NCI-H1048 (cell line): Measurements from ENCODE around the gene DHRS4.
"Not testable (repeated sequence)": the region's sequence is repeated elsewhere in the genome, so short reads cannot be mapped to it uniquely, and the experiment has no call there.

Source experiments
- DNase-seq: peaks from one replicate; lab custom pipeline; 2025; lab: John Stamatoyannopoulos, UW

DHRS4 gene

DNA sequence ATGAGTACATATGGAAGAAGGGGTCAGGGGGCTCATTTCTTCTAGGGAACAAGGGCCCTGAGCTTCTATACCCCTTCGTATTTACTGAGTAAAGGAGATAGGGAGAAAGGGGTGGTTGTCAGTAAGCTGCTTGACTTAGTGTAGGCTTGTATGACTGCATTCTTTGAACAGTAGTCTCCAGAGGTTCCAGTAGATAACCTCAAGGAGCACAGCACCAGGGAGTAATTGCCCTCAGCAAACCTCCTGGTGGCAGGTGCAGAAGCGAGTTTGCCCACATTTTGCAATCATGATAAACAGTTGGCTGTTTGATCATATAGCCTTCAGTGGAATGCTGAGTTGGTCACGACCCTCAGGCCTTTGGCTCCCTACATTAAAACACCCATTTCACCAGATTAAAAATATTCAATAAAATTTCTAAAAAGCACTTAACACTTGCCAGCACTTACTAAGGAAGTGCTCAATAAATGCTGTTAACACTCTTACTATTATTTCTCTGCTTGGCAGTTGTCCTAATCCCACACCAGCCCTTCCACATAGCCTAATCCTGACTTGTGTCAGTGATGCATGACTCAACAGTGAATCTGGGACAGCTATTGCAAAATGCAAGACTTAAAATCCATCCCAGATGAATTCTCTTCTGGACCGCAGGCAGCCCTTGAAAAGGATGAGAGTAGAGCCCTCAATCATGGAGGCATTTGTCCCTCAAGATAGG lies 31.5 kb downstream of the DHRS4 start:
- DNase-seq = no peak

- not testable (repeated sequence) for DNase-seq
These were observed 34.6 kb downstream of the DHRS4 start for GRCh38 chr14:23988223-23988606.

DNA sequence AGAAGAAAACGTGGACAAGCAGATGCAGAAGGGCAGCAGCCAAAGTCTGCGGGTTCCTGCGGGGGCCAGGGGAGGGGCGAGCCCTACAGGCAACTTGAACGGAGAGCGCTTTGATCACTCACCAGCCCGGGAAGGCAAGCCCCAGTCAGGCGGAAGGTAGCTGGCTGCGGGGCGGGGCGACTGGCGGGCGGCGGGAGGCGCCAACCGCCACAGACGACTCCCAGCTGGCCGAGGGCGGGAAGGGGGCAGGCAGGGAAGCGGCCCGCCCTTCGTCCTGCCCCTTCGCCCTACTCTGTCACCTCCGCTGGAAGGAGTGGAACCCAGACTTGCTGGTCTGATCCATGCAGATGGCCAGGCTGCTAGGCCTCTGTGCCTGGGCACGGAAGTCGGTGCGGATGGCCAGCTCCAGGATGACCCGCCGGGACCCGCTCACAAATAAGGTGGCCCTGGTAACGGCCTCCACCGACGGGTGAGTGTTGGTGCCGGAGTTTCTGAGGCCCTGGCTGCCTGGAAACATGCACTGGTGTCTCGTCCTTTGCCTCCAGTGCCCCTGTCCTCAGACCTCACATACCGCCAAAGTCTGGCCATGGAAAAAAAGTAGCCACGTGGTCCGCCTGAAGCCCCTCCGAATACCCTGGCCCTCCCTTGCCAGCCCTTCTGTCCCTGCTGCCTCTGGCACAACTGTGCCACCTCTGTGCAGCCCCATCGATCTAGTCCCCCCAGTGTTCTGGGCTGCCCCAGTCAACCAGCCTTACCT lies 35.2 kb downstream of the DHRS4 start, which contains the start of gene DHRS4L2:
DHRS4L2 (plus strand) TSS at position 323 of the 757 bp plus-strand sequence; CDS start at position 342, 19 bp downstream.
- DNase-seq = not testable (repeated sequence)

- DNase-seq = not testable (repeated sequence)
These were observed 36.3 kb downstream of the DHRS4 start for GRCh38 chr14:23989734-23990445.

- not testable (repeated sequence) for DNase-seq
These were observed 37.4 kb downstream of the DHRS4 start for GRCh38 chr14:23990961-23991360.

DNA sequence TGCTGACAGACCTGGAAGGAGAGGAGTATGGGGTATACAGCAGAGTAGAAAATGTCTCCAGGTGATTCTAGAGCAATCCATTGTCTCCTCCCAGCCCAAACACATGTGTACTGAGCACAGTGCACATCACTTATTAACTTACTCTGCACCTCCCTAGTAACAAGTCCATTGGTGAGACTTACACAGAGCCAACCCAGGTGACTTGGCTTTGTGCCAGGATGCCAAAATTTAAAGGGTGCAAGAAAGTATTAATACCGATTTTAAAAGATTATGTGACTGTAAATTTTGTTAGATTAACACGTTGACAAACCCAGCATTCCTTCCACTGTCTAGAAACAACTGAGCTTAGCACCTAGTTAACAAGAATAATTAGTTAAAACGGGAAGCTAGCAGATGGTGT lies 39.5 kb downstream of the DHRS4 start:
- not testable (repeated sequence) for DNase-seq

DNA sequence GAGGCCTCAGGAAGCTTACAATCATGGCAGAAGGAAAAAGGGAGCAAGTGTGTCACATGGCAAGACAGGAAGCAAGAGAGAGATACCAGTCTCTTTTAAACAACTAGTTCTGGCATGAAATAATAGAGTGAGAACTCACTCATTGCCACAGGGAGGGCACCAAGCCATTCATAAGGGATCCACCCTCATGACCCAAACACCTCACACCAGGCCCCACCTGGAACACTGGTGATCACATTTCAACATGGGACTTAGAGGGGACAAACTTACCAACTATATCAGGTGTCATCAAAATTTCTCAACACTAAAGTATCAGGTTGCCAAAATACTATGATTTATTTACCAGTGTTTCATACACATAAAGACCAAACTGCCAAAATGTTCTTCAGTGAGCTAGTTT lies 42.4 kb downstream of the DHRS4 start:
- not testable (repeated sequence) for DNase-seq

- not testable (repeated sequence) for DNase-seq
These were observed 43.3 kb downstream of the DHRS4 start for GRCh38 chr14:23996825-23997224.

DNA sequence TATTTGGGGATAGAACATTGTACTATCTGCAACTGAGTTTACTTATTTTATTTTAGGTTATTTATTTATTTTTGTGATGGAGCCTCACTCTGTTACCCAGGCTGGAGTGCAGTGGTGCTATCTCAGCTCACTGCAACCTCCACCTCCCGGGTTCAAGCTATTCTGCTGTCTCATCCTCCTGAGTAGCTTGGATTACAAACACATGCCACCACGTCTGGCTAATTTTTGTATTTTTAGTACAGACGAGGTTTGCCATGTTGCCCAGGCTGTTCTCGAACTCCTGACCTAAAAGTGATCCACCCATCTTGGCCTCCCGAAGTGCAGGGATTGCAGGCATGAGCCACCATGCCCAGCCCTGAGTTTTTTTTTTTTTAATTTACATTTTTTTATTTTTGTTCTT lies 46.1 kb downstream of the DHRS4 start:
- not testable (repeated sequence) for DNase-seq

GRCh38 chr14:24001078-24001477 lies 47.5 kb downstream of the DHRS4 start:
- DNase-seq = not testable (repeated sequence)

- DNase-seq = not testable (repeated sequence)
These were observed 48.1 kb downstream of the DHRS4 start for GRCh38 chr14:24001679-24002078.

DNA sequence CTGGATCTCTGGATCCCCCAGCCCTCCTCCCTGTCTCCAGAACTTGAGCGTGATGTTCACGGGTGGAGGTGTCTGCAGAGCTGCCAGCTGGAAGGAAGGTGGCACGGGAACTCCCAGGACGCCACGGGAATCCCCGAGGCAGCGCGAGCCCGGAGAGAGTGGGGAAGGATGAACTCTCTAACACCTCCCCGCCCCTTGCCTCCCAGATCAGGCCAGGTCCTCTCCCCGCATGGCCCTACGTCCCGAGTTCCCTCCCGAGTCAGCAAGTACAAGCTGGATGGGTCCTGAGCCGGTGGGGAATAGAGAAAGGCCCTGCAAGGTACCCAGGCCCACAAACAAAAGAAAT lies 52.9 kb downstream of the DHRS4 start:
- DNase-seq = not testable (repeated sequence)

DNA sequence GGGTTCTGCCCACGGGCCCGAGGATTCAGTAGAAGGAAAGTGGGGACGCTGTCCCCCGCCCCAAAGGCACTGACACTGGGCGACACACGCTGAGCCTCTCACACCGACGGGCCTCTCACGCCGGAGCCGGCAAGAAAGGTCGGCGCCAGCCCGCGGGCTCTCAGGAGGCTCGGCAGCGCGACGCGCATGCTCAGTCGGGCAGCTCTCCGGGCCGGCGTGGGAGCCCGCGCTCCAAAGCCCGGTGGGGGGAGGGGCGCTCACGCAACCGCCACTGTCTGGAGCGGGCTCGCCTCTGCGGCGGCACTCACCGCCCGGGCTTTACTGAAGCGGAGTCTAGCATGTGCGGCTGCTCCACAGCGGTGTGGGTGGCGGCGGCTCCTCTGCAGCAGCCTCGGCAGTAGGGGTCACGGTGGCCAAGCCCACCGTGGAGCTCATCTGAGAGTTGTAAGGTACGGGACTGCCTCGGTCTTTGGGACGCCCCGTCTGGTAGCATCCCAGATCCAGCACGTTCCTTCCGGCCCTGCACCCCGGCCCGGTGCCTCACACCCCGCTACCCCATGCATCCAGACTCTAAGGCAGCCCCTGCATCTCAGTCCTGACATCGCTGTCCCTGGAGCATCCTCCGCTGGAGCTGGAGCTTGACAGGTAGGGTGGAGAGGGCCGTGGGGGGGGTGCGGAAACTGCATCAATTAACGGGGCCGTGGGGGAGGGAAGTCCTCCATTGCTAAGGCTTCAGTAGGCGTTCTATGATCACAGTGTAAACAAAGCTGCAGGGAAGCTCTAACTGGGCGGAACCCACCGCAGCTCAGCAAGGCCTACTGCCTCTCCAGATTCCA lies 53.5 kb downstream of the DHRS4 start:
- not testable (repeated sequence) for DNase-seq

- DNase-seq = no peak
These were observed 57.5 kb downstream of the DHRS4 start for GRCh38 chr14:24011051-24011450.

DNA sequence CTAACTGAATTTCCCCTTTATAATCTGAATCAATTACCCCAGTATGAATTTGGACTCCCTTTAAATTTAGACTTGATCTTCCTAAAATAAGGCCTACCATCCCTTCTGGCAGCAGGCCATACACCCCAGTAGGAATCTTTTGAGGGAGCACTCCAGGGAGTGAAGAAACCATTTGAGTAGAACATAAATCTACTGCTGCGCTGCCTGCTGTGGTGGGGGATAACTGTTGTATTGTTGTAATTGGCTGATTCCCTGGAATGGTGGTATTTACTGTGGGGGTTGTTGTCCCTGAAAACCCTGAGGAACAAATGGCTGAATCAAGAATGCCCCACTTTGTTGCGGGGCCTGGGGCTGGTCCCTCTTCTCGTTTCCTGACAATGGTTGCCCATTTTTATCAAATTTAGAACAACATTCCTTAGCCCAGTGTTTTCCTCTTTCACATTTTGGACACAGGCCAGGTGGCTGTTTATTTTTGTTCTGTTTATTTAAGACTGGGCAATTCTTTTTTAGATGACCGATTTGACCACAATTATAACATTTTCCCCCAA lies 59.2 kb downstream of the DHRS4 start:
- not testable (repeated sequence) for DNase-seq

GRCh38 chr14:24013654-24014514 lies 60.3 kb downstream of the DHRS4 start:
- no peak for DNase-seq

- not testable (repeated sequence) for DNase-seq
These were observed 62.2 kb downstream of the DHRS4 start for GRCh38 chr14:24015745-24016144.
